K562 (cell line): Measurements from ENCODE around the gene TMC4. TPM values are rescaled to one million over a fixed set of nuclear protein-coding genes. Genes with fewer than 3 reads are reported as not detected.

Experiments
- ATF2 ChIP-seq: sonication (generic); formaldehyde crosslinking; IDR thresholded peaks from 2 replicates; pipeline ENCODE4 v1.8.1; 2022; ENCODE audit warnings: missing genetic modification reagents
- CBX5 ChIP-seq: IDR thresholded peaks from 2 replicates; pipeline ENCODE4 v1.6.1; 2014; ENCODE audit warnings: low read depth, borderline replicate concordance
- E2F3 ChIP-seq: fragments of 250-450 bp; sonication (Bioruptor Pico); IDR thresholded peaks from 2 replicates; pipeline ENCODE4 v1.4.0; 2020; ENCODE audit warnings: mild to moderate bottlenecking
- ELF2 ChIP-seq: fragments of 250-450 bp; sonication (Bioruptor Pico); IDR thresholded peaks from 2 replicates; pipeline ENCODE4 v1.5.0; 2021; ENCODE audit warnings: mild to moderate bottlenecking
- ERF ChIP-seq: fragments of 450-650 bp; formaldehyde crosslinking; IDR thresholded peaks from 2 replicates; pipeline ENCODE4 v1.4.0; 2020; ENCODE audit warnings: mild to moderate bottlenecking, mixed read lengths
- GATAD2A ChIP-seq: fragments of 450-650 bp; IDR thresholded peaks from 2 replicates; pipeline ENCODE4 v1.6.1; 2017
- GTF2E2 ChIP-seq: fragments of 200-800 bp; sonication (Bioruptor generic); IDR thresholded peaks from 2 replicates; pipeline ENCODE4 v1.6.1; 2016; ENCODE audit warnings: missing genetic modification characterization, missing compliant biosample characterization
- GTF2F1 ChIP-seq: IDR thresholded peaks from 2 replicates; pipeline ENCODE4 v1.6.1; 2011; ENCODE audit warnings: low read depth, low read length, improper control_type of control experiment
- KLF6 ChIP-seq: fragments of 250-450 bp; sonication (Bioruptor Pico); IDR thresholded peaks from 2 replicates; pipeline ENCODE4 v1.4.0; 2020; ENCODE audit warnings: mild to moderate bottlenecking, moderate library complexity, borderline replicate concordance
- MAZ ChIP-seq, 2 experiments: fragments of 450-650 bp in 1 of 2; sonication (generic) in 1 of 2; formaldehyde crosslinking; IDR thresholded peaks in 1 of 2; conservative IDR thresholded peaks in 1 of 2; 2 replicates each; pipeline versions ENCODE4 v1.4.0 to v1.5.0; 2020; ENCODE audit warnings: mild to moderate bottlenecking in 1 of 2, missing genetic modification reagents in 1 of 2
- NR0B1 ChIP-seq: fragments of 450-650 bp; IDR thresholded peaks from one replicate; pipeline ENCODE4 v1.6.1; 2018; ENCODE audit warnings: mild to moderate bottlenecking, moderate library complexity; ENCODE audit not compliant: partially characterized antibody
- RB1 ChIP-seq: fragments of 450-650 bp; IDR thresholded peaks from 2 replicates; pipeline ENCODE4 v1.6.1; 2017; ENCODE audit warnings: low read depth, mild to moderate bottlenecking
- RCOR1 ChIP-seq, 2 experiments: IDR thresholded peaks; 2 replicates each; pipeline ENCODE4 v1.6.1; 2012; ENCODE audit warnings: low read depth in 2 of 2, low read length in 2 of 2, borderline replicate concordance in 1 of 2, improper control_type of control experiment in 1 of 2
- RREB1 ChIP-seq: fragments of 250-450 bp; sonication (Bioruptor Pico); IDR thresholded peaks from 2 replicates; pipeline ENCODE4 v1.4.0; 2020
- RUNX1 ChIP-seq: sonication (generic); IDR thresholded peaks from 2 replicates; pipeline ENCODE4 v1.6.1; 2016; ENCODE audit warnings: antibody characterized with exemption, low read depth
- SMAD1 ChIP-seq: fragments of 150-350 bp; IDR thresholded peaks from 2 replicates; pipeline ENCODE4 v1.6.1; 2014; ENCODE audit warnings: low read length, low read depth; ENCODE audit not compliant: partially characterized antibody
- SOX6 ChIP-seq: fragments of 450-650 bp; IDR thresholded peaks from 2 replicates; pipeline ENCODE4 v1.6.1; 2014; ENCODE audit warnings: mild to moderate bottlenecking
- ZEB2 ChIP-seq: fragments of 450-650 bp; IDR thresholded peaks from 2 replicates; pipeline ENCODE4 v1.6.1; 2016
- ZNF639 ChIP-seq, 2 experiments: fragments of 200-800 bp in 1 of 2; sonication (Bioruptor generic) in 1 of 2; sonication (generic) in 1 of 2; formaldehyde crosslinking in 1 of 2; IDR thresholded peaks in 1 of 2; conservative IDR thresholded peaks in 1 of 2; 2 replicates each; pipeline versions ENCODE4 v1.5.0 to v1.6.1; 2016 to 2020; ENCODE audit warnings: missing compliant biosample characterization in 1 of 2, missing genetic modification characterization in 1 of 2, missing genetic modification reagents in 1 of 2
- polyA plus RNA-seq, 8 experiments: library from polyadenylated mRNA; depleted of rRNA in 4 of 8; stranded (reverse) in 5 of 8; unstranded in 3 of 8; fragments of >200 nt; fragmentation: Nextera tagmentation in 2 of 8; fragmentation: Illumina TruSeq in 1 of 8; extraction: Ambion mirVana in 2 of 8; extraction: Trizol in 1 of 8; gene quantifications; 2 replicates each; pipeline versions ENCODE4 v1.2.1 to v1.2.3, GENCODE V29; 2011 to 2014; ENCODE audit warnings: inconsistent platforms in 1 of 8, missing spikeins in 1 of 8
- total RNA-seq, 7 experiments: library from RNA; depleted of rRNA in 6 of 7; stranded (reverse); fragments of >200 nt in 6 of 7; fragmentation: Illumina TruSeq in 2 of 7; extraction: Trizol in 2 of 7; gene quantifications; 2 replicates each; pipeline versions ENCODE4 v1.2.1 to v1.2.3, GENCODE V29; 2011 to 2021; ENCODE audit warnings: low replicate concordance in 1 of 7

TMC4 gene
- total and polyA plus RNA-seq, 9 of the 15 experiments (the other 6 are each of a cell fraction or from before 2014, with no cell fraction given): 0.12 to 0.79 (median 0.36) TPM; not detected in 2

GRCh38 chr19:54188215-54188871, 15.4 kb upstream of the TMC4 start (continued):
- peak; percentile 68 for TF ChIP-seq RREB1 (CRISPR knock-in tag)
- TF ChIP-seq SMAD1: peak; percentile 53
- peak; percentile 59; the same call in 1 of the 2 replicates for TF ChIP-seq ZEB2
- TF ChIP-seq MAZ (CRISPR knock-in tag; conservative IDR thresholded peaks at IDR 0.05 in 1 of 2, IDR thresholded peaks at IDR 0.05 in 1 of 2): peak; percentile 85 to 92
- TF ChIP-seq ATF2 (CRISPR knock-in tag): no peak
- peak; percentile 42; the same call in 1 of the 2 replicates for TF ChIP-seq GTF2E2 (tag)
- no peak for TF ChIP-seq E2F3 (CRISPR knock-in tag)
- TF ChIP-seq RUNX1: 0 out of 2 replicates have a peak, but pooled peaks have one; percentile 31
- TF ChIP-seq ERF: no peak; the same call in 1 of the 2 replicates
- no peak for TF ChIP-seq ELF2
- TF ChIP-seq ZNF639 (CRISPR knock-in tag; conservative IDR thresholded peaks at IDR 0.05 in 1 of 2, IDR thresholded peaks at IDR 0.05 in 1 of 2): no peak
- TF ChIP-seq GATAD2A: peak; percentile 92
- TF ChIP-seq SOX6: peak; percentile 81
- no peak for TF ChIP-seq GTF2F1
- TF ChIP-seq NR0B1: no peak
- no peak for TF ChIP-seq CBX5
- no peak for TF ChIP-seq KLF6 (CRISPR knock-in tag)
- TF ChIP-seq RCOR1 (IDR thresholded peaks at IDR 0.05; ENCODE audit: borderline replicate concordance in 1 of 2, low read depth in 2 of 2, low read length in 2 of 2): peak in 1 of 2 experiments; percentile 97; a peak in 2 of 4 replicates
- TF ChIP-seq RB1: peak; percentile 57; the same call in 1 of the 2 replicates
